Esophagus muscularis mucosa (tissue), 4 donors: Measurements from ENCODE around the gene HPS4. TPM values are rescaled to one million over a fixed set of nuclear protein-coding genes. Genes with fewer than 3 reads are reported as not detected.
"Not testable (repeated sequence)": the region's sequence is repeated elsewhere in the genome, so short reads cannot be mapped to it uniquely, and the experiment has no call there.

ENCODE experiments used
- DNase-seq: peaks from one replicate; pipeline ENCODE4 v3.0.0-alpha.2; 2017; ENCODE audit errors: extremely low spot score
- H3K27ac ChIP-seq, 4 donors: fragments of 200-600 bp; sonication (generic); replicated peaks in 1 of 4; 1 replicate in 3 of 4; 2 replicates in 1 of 4; pipeline ENCODE4 v1.5.1; 2016 to 2019; ENCODE audit warnings: mild to moderate bottlenecking in 1 of 4
- H3K27me3 ChIP-seq, 4 donors: fragments of 200-600 bp; sonication (generic); one replicate each; pipeline versions ENCODE4 v1.5.1 to v1.6.0; 2016 to 2019
- H3K36me3 ChIP-seq, 4 donors: fragments of 200-600 bp; sonication (generic); one replicate each; pipeline ENCODE4 v1.5.1; 2016 to 2019
- H3K4me1 ChIP-seq, 4 donors: fragments of 200-600 bp; sonication (generic); one replicate each; pipeline ENCODE4 v1.5.1; 2016 to 2019
- H3K4me3 ChIP-seq, 4 donors: fragments of 200-600 bp; sonication (generic); 1 replicate in 2 of 4; 2 replicates in 2 of 4; pipeline ENCODE4 v1.5.1; 2016 to 2019; ENCODE audit warnings: mild to moderate bottlenecking in 4 of 4, moderate library complexity in 1 of 4
- H3K9me3 ChIP-seq, 4 donors: fragments of 200-600 bp; sonication (generic); 1 replicate in 3 of 4; 2 replicates in 1 of 4; pipeline ENCODE4 v1.5.1; 2016 to 2019
- EP300 ChIP-seq: sonication (generic); formaldehyde crosslinking; IDR thresholded peaks from one replicate; pipeline ENCODE4 v1.6.1; 2017; ENCODE audit warnings: antibody characterized with exemption
- POLR2A ChIP-seq: fragments of 450-650 bp; IDR thresholded peaks from one replicate; pipeline ENCODE4 v1.6.1; 2017; ENCODE audit warnings: antibody characterized with exemption, moderate library complexity, mild to moderate bottlenecking, low read depth
- POLR2AphosphoS5 ChIP-seq, 2 donors: sonication (generic); formaldehyde crosslinking; IDR thresholded peaks; one replicate each; pipeline ENCODE4 v1.6.1; 2017; ENCODE audit warnings: antibody characterized with exemption in 2 of 2
- WGBS: methylation state at CpG from one replicate; pipeline ENCODE4 v1.1.5; 2018; 5-methylcytosine and 5-hydroxymethylcytosine counted together
- intact Hi-C: fragments of 100-400 bp; cut with DNase I; formaldehyde crosslinking; loops from one replicate; pipeline ENCODE4 v1.15.1; 2023
- total RNA-seq, 4 donors: library from RNA; depleted of rRNA; stranded (reverse); fragments of >200 nt; gene quantifications; one replicate each; pipeline versions ENCODE4 v1.1.0 to v1.2.1, GENCODE V29; 2016
- TF ChIP-seq, protein P1 (sequence below), 3 experiments: fragments of 200-600 bp in 2 of 3; fragments of 450-650 bp in 1 of 3; sonication (generic) in 2 of 3; IDR thresholded peaks; one replicate each; pipeline ENCODE4 v1.5.1; 2017 to 2019; ENCODE audit warnings: antibody characterized with exemption in 3 of 3, mild to moderate bottlenecking in 2 of 3, moderate library complexity in 1 of 3

The HPS4 gene
- total RNA-seq, 4 donors from 2014 or later: 15.4 to 17.9 (median 17.5) TPM

DNA sequence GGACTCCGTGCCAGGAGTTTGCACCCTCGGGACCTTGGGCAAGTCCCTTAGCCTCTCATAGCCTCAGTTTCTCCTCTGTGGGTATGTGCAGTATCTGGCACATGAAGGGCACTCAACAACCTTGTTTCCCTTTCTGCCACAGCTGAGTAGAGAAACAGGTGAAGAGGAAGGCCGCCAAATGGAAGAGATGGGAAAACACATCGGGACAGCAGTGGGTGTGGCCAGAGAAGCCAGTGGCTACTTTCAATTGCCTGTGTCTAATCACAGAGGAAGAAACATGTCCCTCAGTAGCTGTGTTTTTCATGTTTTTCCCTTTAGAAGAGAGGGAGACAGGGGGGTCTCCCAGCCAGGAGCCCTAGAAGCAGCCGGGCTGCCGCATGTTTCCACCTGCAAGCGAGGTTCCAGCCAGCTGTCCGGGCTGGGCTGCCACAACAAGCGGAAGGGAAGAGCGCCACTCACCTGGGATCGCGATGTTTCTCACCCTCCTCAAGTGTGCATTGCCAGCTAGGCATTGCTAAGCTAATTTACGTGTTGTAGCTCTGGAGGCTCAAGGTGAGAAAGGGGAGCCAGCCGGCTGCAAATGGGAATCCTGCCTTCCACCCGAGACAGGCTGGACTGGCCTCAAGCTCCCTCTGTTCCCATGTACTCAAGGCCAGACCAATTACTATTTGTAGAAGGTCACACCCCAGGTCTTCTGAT, 37.9 kb downstream of the HPS4 start:
- H3K36me3 ChIP-seq: peaks cover 0 to 10% (median 8%) of the 10 kb centered on the region in 4 donors
- no peak for DNase-seq
- TF ChIP-seq, protein P1, sequence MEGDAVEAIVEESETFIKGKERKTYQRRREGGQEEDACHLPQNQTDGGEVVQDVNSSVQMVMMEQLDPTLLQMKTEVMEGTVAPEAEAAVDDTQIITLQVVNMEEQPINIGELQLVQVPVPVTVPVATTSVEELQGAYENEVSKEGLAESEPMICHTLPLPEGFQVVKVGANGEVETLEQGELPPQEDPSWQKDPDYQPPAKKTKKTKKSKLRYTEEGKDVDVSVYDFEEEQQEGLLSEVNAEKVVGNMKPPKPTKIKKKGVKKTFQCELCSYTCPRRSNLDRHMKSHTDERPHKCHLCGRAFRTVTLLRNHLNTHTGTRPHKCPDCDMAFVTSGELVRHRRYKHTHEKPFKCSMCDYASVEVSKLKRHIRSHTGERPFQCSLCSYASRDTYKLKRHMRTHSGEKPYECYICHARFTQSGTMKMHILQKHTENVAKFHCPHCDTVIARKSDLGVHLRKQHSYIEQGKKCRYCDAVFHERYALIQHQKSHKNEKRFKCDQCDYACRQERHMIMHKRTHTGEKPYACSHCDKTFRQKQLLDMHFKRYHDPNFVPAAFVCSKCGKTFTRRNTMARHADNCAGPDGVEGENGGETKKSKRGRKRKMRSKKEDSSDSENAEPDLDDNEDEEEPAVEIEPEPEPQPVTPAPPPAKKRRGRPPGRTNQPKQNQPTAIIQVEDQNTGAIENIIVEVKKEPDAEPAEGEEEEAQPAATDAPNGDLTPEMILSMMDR (IDR thresholded peaks at IDR 0.05): no peak
- no peak for TF ChIP-seq POLR2AphosphoS5 (IDR thresholded peaks at IDR 0.05)
- TF ChIP-seq EP300: no peak
- no peak for TF ChIP-seq POLR2A
- WGBS: 82% methylated on average over 15 of the region's 15 CpGs
- no peak overlapping the region for H3K4me3 ChIP-seq
- H3K4me1 ChIP-seq: peaks cover 0 to 17% (median 9%) of the 10 kb centered on the region in 4 donors
- no peak overlapping the region for H3K27ac ChIP-seq
- H3K27me3 ChIP-seq: no peaks in the 10 kb centered on the region
- no peaks in the 10 kb centered on the region for H3K9me3 ChIP-seq
- intact Hi-C loops: no loop called here

DNA sequence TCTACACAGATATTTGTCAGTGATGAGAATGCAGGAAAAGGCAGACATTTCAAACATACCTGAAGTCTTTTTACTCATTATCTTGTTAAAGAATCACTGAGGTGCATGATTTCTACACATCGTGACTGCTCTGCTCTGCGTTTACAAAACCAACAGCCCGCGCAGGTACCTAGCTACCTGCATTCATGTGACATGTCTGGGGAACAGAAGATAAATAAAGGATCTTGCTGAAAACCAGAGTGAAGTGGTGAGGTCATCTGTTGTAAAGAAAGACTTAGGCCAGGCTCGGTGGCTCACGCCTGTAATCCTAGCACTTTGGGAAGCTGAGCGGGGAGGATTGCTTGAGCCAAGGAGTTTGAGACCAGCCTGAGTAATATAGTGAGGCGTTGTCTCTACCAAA, 38.8 kb downstream of the HPS4 start:
- H3K36me3 ChIP-seq: peaks cover 0 to under 1% (median 0%) of the 10 kb centered on the region in 4 donors
- H3K4me1 ChIP-seq: peaks cover 0 to 17% (median 9%) of the 10 kb centered on the region in 4 donors
- no peak overlapping the region for H3K27ac ChIP-seq
- H3K4me3 ChIP-seq: no peak overlapping the region
- no peak for DNase-seq
- intact Hi-C loops: no loop called here
- no peaks in the 10 kb centered on the region for H3K27me3 ChIP-seq
- H3K9me3 ChIP-seq: no peaks in the 10 kb centered on the region
- WGBS: 90% methylated on average over 8 of the region's 8 CpGs
- TF ChIP-seq, protein P1 (IDR thresholded peaks at IDR 0.05): no peak

DNA sequence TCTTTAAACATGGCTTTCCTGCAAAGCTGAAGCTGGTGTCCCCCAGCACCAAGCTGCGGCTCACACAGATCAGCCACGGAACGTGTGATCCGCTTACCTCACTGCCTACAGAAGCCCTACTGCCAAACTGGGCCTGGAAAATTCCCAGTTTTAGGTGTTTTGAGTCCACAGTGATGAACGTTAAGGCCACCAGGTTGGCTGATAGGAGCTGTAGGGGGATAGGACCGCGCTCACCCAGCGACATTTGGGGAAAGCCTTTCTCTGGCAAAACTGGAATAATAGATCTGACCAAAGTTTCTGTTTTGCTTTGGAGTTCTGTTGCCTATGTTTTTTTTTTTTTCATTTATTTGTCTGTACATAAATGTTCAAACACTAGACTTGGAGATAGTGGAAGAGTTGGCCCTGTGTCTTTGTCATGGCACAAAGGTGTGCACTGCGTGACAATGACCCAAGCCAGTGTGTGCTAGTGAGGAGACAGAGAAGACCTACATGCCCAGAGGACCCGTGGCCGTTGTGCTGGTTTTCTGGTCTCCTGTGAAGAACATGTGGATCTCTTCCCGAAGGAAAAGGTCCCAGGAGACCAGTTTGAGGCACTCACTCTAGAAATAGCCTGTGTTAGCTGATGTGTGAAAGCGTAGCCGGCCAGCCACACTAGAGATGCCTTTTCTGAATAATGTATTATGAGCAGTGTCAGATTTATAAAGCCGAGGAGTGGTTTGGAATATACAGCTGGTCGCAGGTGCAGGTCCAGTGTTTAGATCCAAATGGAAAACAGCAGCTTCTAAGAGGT, 39.5 kb downstream of the HPS4 start:
- no peak for TF ChIP-seq POLR2A
- Histone ChIP-seq H3K9me3 (no peaks in the 10 kb centered on the region), H3K36me3 (no peaks in the 10 kb centered on the region), H3K4me3 (no peak overlapping the region), H3K4me1 (peaks cover 0 to 17% (median 9%) of the 10 kb centered on the region in 4 donors), H3K27me3 (no peaks in the 10 kb centered on the region), H3K27ac (no peak overlapping the region)
- intact Hi-C loops: no loop called here
- 84% methylated on average over 14 of the region's 16 CpGs for WGBS
- DNase-seq: no peak

DNA sequence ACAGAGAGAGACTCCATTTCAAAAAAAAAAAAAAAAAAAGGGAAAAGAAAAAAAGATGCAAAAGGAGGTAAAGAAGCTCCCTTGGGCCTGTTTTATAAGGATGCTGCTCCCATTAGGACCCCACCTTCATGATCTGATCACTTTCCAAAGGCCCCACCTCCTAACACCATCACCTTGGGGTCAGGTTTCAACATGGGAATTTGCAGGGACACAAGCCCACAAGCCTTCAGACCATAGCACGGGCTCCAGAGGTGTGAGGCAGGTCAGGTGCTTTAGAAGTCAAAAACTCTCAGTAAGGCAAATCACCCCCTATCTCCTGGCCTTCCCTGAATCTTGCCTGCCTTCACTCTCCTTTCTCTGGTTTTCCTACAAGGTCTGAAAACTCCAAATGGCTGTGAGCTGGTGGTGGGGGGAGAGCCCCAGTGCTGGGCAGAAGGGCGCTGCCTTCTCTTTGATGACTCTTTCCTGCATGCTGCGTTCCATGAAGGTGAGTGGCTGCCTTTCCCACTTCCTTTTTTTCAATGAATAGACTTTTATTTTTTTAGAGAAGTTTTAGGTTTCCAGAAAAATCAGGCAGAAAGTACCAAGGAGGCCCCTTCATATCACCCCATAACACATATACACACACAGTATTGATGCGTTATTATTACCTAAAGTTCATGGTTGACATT, 41.4 kb downstream of the HPS4 start:
- no peak for DNase-seq
- Histone ChIP-seq H3K4me1 (peaks cover 0 to under 1% (median 0%) of the 10 kb centered on the region in 4 donors), H3K27me3 (no peaks in the 10 kb centered on the region), H3K9me3 (no peaks in the 10 kb centered on the region), H3K36me3 (no peaks in the 10 kb centered on the region), H3K27ac (no peak overlapping the region), H3K4me3 (no peak overlapping the region)
- intact Hi-C loops: no loop called here
- 81% methylated on average over 4 of the region's 4 CpGs for WGBS
- TF ChIP-seq POLR2A (no peak), EP300 (no peak), POLR2AphosphoS5 (IDR thresholded peaks at IDR 0.05) (no peak)
- TF ChIP-seq, protein P1 (IDR thresholded peaks at IDR 0.05): no peak

DNA sequence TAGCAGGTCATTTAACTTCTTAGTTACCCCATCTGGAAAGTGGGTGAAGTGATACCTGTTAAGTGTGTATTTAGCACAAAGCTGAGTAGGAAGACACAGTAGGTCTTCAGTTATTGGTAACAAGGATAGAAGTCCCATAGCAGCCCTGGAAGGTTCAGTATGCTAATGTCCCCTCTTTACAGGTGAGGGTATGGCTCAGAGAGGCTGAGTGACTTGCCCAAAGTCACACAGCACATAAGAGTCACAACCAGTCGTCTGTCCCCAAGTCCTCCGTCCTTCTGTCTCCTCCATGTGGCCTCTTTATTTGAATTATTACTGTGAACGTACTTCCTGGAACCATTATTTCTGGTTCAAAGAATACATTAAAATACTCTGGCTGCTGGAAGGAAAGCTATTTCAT, 44.0 kb downstream of the HPS4 start:
- 83% methylated on average over 3 of the region's 3 CpGs for WGBS
- Histone ChIP-seq H3K27me3 (peaks cover 0 to 3% (median 0%) of the 10 kb centered on the region in 4 donors), H3K4me1 (no peaks in the 10 kb centered on the region), H3K4me3 (no peak overlapping the region), H3K27ac (no peak overlapping the region), H3K36me3 (no peaks in the 10 kb centered on the region), H3K9me3 (no peaks in the 10 kb centered on the region)
- intact Hi-C loops: no loop called here
- TF ChIP-seq, protein P1 (IDR thresholded peaks at IDR 0.05): no peak
- TF ChIP-seq EP300 (no peak), POLR2AphosphoS5 (IDR thresholded peaks at IDR 0.05) (no peak), POLR2A (no peak)
- DNase-seq: no peak

DNA sequence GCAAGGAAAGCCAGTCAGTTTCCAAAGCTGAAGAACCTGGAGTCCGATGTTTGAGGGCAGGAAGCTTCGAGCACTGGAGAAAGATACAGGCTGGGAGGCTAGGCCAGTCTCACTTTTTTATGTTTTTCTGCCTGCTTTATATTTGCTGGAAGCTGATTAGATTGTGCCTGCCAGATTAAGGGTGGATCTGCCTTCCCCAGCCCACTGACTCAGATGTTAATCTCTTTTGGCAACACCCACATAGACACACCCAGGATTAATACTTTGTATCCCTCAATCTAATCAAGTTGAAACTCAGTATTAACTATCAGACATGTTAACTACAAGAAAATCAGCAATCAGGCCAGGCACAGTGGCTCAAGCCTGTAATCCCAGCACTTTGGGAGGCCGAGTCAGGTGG, 44.8 kb downstream of the HPS4 start:
- H3K9me3 ChIP-seq, intact Hi-C loops, H3K4me1 ChIP-seq, H3K27me3 ChIP-seq, H3K36me3 ChIP-seq, DNase-seq, H3K4me3 ChIP-seq, H3K27ac ChIP-seq: not testable (repeated sequence)
- 83% methylated on average over 2 of the region's 3 CpGs for WGBS
